Measurements from ENCODE around the gene MAGED1.
"Not testable (repeated sequence)": the region's sequence is repeated elsewhere in the genome, so short reads cannot be mapped to it uniquely, and the experiment has no call there.

The MAGED1 gene

DNA sequence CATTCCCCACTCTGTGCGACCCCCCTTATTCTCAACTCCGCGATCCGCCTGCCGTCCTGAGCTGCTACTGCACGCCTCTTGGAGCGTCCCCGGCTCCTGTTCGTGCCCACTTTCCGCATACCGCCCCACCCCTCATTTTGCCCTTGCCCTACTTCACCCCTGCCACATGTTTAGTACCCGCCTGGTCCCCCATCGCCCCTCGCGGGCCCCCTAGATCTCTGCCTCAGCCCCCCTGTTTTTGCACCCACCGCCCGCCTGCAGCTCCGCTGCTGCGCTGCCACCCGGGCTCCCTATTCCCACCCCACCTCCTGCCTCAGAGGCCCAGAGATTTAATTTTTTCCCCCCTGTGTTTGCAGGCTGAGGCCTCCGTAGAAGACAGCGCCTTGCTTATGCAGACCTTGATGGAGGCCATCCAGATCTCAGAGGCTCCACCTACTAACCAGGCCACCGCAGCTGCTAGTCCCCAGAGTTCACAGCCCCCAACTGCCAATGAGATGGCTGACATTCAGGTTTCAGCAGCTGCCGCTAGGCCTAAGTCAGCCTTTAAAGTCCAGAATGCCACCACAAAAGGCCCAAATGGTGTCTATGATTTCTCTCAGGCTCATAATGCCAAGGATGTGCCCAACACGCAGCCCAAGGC is 1.4 kb downstream of the MAGED1 start:
- DNase-seq (ENCODE audit: low read depth): no peak

DNA sequence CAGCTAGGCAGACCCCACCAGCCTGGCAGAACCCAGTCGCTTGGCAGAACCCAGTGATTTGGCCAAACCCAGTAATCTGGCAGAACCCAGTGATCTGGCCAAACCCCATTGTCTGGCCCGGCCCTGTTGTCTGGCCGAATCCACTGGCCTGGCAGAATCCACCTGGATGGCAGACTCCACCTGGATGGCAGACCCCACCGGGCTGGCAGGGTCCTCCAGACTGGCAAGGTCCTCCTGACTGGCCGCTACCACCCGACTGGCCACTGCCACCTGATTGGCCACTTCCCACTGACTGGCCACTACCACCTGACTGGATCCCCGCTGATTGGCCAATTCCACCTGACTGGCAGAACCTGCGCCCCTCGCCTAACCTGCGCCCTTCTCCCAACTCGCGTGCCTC is 3.2 kb downstream of the MAGED1 start:
- no peak for DNase-seq (ENCODE audit: low read depth)

DNA sequence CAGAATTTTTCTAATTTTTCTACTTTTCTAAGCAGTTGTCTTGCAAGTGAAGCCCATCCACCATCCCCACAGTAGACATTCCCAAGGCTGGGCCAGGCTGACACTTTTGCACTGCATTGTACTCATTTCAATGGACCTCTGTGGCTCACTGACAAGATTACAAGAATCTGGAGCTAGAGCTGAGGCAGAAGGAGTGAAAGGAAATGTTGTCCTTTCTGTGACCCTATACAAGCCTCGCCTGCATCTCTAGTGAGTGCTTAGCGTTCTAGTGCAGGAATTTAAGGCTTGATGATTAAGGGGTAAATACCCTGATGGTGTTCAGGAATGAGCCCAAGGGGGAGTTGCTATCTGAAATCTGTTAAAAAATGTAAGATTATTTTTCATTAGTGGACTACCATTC is 6.3 kb downstream of the MAGED1 start:
- DNase-seq (ENCODE audit: low read depth): no peak

DNA sequence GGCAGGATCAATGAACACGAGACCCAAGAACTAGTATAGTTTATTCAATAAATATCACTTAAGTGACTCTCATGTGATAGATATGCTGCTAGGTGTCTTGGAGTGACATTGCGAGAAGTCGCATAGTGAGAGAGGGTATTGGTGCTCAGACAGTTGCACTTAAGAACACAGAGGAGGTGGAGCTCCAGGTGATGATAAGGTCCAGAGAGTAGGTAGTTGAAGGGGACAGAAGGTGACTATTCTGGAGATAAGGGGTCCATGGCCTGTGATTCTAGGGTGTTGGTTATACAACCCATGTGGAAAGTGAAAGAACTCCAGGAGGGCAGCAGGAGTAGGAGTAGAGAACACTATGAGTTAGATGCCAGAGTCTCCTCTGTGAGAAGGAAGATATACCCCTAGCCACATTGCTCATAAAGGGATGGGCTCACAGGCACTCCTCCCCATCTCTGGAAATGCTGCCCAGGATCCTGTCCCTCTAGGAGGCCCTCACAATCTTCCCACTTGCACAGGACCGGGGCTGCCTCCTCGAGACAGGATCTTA is 9.2 kb downstream of the MAGED1 start:
- DNase-seq (ENCODE audit: low read depth): no peak

DNA sequence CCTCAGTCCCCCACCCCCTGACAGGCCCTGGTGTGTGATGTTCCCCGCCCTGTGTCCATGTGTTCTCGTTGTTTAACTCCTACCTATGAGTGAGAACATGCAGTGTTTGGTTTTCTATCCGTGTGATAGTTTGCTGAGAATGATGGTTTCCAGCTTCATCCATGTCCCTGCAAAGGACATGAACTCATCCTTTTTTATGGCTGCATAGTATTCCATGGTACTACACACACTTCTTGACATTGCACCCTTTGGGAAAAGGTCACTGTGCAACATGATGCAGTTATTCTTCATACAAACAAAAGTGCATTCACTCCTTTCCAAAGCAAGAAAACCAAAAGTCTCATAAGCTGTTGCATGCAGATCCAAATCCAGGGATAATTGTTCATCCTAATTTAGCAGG is 11.7 kb downstream of the MAGED1 start:
- not testable (repeated sequence) for DNase-seq (ENCODE audit: low read depth)

DNA sequence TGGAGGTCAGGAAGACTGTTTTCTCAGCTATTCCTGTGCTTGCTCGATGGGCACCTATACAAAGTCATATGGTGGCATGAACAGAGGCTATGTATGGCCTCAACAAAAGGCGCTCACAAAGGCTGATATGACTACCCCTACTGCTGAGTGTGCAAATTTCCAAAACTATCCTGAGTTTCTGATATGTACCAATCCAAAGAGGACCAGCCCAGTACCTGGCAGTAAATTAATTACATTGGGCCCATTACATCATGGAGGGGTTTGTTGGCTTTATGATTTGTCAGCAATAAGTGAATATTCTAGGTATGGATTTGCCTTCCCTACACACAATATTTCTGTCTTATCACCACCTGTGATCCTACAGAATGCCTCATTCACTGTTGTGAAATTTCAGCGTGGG is 12.3 kb downstream of the MAGED1 start:
- no peak for DNase-seq (ENCODE audit: low read depth)

DNA sequence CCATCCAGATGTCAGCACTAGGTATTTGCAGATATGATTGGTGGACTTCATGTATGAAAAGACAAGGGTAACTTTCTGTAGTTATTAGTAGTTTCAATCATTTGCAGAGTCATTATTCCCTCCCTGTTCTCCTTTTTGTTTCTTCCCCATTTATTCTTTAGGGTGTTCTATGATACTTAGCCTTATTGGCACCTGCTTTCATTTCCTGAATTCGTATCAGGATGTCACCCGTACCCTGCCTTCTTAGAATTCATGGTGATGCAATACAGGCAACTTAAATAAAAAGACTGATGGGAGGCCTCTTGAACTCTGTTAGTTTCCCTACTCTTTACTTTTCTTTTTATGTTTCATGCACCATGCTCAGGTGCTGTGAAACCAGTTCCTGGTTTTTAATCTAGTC is 24.2 kb downstream of the MAGED1 start:
- no peak for DNase-seq (ENCODE audit: low read depth)

DNA sequence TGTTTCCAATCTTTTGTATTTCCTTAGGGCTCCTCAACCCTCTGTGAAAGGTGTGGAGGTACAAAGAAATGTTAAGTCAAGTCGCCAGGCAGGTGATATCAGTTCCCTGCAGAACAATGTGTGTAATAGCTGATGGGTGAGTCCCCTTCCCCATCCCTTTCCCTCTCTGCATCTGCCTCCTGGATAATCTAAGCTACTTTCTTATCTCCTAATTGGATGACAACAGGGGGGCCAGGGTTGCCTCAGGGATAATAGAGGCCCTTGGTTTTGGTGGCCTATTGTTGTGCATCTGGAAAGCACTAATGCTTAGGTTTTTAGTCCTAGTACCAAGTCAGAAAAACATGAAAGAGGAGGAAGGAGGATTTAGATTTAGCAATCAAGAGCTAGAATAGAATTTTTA is 29.1 kb downstream of the MAGED1 start:
- no peak for DNase-seq (ENCODE audit: low read depth)

DNA sequence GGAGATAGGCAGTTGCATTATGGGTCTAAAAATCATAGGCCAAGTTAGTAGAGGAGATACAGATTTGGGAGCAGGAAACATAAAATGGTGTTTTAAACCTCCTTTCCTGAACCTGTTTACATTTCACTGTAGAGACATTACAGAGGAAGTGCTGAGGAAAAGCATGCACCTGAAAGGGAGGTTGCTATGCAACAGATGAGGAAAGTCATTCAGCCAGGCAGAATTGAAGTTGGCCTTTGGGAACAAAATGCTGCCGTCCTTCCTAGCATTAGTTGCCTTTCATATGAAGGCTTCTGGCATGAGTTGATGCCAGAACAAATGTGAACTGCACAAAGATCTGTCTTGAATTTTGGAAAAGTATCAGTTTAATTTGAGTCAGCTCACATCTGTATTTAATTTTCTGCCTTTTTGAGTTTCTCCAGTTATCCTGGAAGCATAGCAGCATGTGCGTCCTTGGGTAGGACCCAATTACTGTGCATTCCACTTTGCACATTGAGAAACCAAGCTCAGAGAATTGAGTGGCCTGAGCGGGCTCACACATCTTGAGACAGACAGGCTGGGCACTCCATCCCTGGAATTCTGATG is 38.2 kb downstream of the MAGED1 start:
- DNase-seq (ENCODE audit: low read depth): no peak

All from stimulated activated CD8-positive, alpha-beta memory T cell treated with anti-CD3 and anti-CD28 coated beads, Interleukin-12 subunit alpha, Interleukin-12 subunit beta, amount 100 ng/mL, for 4 hours (primary cell).